ENCODE results near the gene GFY. TPM values are rescaled to one million over a fixed set of nuclear protein-coding genes. Genes with fewer than 3 reads are reported as not detected.

Gene GFY
- total RNA-seq, 1 experiment from 2014 or later: not detected

- peak within 1 kb of the TSS; percentile 77 for H3K4me3 Mint-ChIP-seq (ENCODE audit: unreplicated experiment)
- H3K9me3 Mint-ChIP-seq (ENCODE audit: unreplicated experiment): no peaks in the 10 kb centered on the region
- intact Hi-C loops (cut with micrococcal nuclease): loop anchor here (1.0 kb wide), 1 partner anchor 73 kb away; no protein-coding TSS in a partner anchor
- peaks cover 5% of the 10 kb centered on the region for H3K36me3 Mint-ChIP-seq (ENCODE audit: insufficient read depth, unreplicated experiment)
- H3K27me3 Mint-ChIP-seq (ENCODE audit: insufficient read depth, unreplicated experiment): peaks cover 13% of the 10 kb centered on the region
- H3K4me1 Mint-ChIP-seq (ENCODE audit: insufficient read depth, unreplicated experiment): peaks cover 3% of the 10 kb centered on the region
- peak; percentile 95 for TF ChIP-seq CTCF (IDR thresholded peaks at IDR 0.05; ENCODE audit: unreplicated experiment)
- DNase-seq (ENCODE audit: unreplicated experiment): peak; percentile 78
- ChIA-PET CTCF (interaction anchor here (0.6 to 2.2 kb wide), 20 partner anchors 9 to 378 kb away, joined by 3 to 22 read pairs (median 4); no protein-coding TSS in a partner anchor), POLR2A (interaction anchor here (0.7 to 1.6 kb wide), 2 partner anchors 22 to 457 kb away, joined by 3 to 4 read pairs; partner anchors contain the start of gene RPS11)
- no TSS peak for BruUV-seq (replicated peaks)
- H3K27ac Mint-ChIP-seq (ENCODE audit: low read depth, unreplicated experiment): peak within 1 kb of the TSS; percentile 59
These were observed 48.8 kb downstream of the GFY start, which contains the start of gene FLT3LG for GRCh38 chr19:49473868-49474541. Gene FLT3LG (plus strand): TSS chr19:49474215. CDS start chr19:49474640, 425 bp downstream.

GRCh38 chr19:49474542-49474924 is 49.3 kb downstream of the GFY start:
- TF ChIP-seq CTCF (IDR thresholded peaks at IDR 0.05; ENCODE audit: unreplicated experiment): no peak
- Mint-ChIP-seq H3K9me3 (ENCODE audit: unreplicated experiment) (no peaks in the 10 kb centered on the region), H3K27me3 (ENCODE audit: insufficient read depth, unreplicated experiment) (peaks cover 13% of the 10 kb centered on the region), H3K4me3 (ENCODE audit: unreplicated experiment) (peak overlapping the region; percentile 77), H3K27ac (ENCODE audit: low read depth, unreplicated experiment) (peak overlapping the region; percentile 59), H3K36me3 (ENCODE audit: insufficient read depth, unreplicated experiment) (peaks cover 5% of the 10 kb centered on the region), H3K4me1 (ENCODE audit: insufficient read depth, unreplicated experiment) (no peaks in the 10 kb centered on the region)
- intact Hi-C loops (cut with micrococcal nuclease): loop anchor here (1.0 kb wide), 1 partner anchor 73 kb away; no protein-coding TSS in a partner anchor
- no peak for DNase-seq (ENCODE audit: unreplicated experiment)
- no TSS peak for BruUV-seq (replicated peaks)
- ChIA-PET POLR2A (no interaction called here), CTCF (interaction anchor here (1.2 kb wide), 1 partner anchor 10 kb away, joined by 5 read pairs; no protein-coding TSS in a partner anchor)

- peak overlapping the region; percentile 59 for H3K27ac Mint-ChIP-seq (ENCODE audit: low read depth, unreplicated experiment)
- intact Hi-C loops (cut with micrococcal nuclease): no loop called here
- no peaks in the 10 kb centered on the region for H3K4me1 Mint-ChIP-seq (ENCODE audit: insufficient read depth, unreplicated experiment)
- POLR2A ChIA-PET: interaction anchor here (0.7 kb wide), 1 partner anchor 17 kb away, joined by 3 read pairs; no protein-coding TSS in a partner anchor
- H3K27me3 Mint-ChIP-seq (ENCODE audit: insufficient read depth, unreplicated experiment): peaks cover 13% of the 10 kb centered on the region
- no peaks in the 10 kb centered on the region for H3K9me3 Mint-ChIP-seq (ENCODE audit: unreplicated experiment)
- peaks cover 5% of the 10 kb centered on the region for H3K36me3 Mint-ChIP-seq (ENCODE audit: insufficient read depth, unreplicated experiment)
- BruUV-seq (replicated peaks): no TSS peak
- DNase-seq (ENCODE audit: unreplicated experiment): no peak
- H3K4me3 Mint-ChIP-seq (ENCODE audit: unreplicated experiment): peak overlapping the region; percentile 77
- CTCF ChIA-PET: no interaction called here
- no peak for TF ChIP-seq CTCF (IDR thresholded peaks at IDR 0.05; ENCODE audit: unreplicated experiment)
These were observed 50.2 kb downstream of the GFY start for GRCh38 chr19:49475191-49475917.
